Measurements from ENCODE around the gene CHRNB1.

Gene CHRNB1

DNA sequence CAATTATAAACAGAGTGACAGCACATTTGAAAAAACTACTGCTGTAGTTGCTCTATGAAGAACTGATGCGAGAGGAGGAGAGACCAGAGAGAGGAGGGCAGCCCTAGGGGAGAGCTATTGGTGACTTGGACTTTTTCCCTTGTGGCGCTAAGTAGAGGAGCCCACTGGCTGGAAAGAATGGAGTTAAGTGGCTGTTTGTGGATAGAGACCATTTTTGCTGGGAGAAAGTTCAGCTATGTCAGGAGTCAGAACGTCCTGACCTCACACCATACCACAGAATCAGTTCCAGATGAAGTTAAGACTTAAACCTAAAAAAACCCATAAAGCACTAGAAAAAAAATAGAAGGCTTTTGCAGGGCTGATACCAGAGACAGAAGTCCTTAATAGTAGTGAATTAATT is 41.3 kb downstream of the CHRNB1 start:
- no peak for DNase-seq

DNA sequence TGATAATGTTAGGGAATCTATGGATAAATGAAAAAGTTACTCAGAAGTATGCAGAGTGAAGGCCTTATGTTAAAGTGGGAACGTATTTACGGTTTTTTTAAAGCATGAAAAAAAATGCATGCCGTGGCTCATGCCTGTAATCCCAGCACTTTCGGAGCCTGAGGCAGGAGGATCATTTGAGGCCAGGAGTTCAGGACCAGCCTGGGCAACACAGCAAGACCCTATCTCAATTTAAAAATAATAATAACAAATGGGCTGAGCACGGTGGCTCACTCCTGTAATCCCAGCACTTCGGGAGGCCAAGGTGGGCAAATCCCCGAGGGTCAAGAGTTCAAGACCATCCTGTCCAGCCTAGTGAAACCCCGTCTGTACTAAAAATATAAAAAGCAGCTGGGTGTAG is 45.3 kb downstream of the CHRNB1 start:
- DNase-seq, result no peak

DNA sequence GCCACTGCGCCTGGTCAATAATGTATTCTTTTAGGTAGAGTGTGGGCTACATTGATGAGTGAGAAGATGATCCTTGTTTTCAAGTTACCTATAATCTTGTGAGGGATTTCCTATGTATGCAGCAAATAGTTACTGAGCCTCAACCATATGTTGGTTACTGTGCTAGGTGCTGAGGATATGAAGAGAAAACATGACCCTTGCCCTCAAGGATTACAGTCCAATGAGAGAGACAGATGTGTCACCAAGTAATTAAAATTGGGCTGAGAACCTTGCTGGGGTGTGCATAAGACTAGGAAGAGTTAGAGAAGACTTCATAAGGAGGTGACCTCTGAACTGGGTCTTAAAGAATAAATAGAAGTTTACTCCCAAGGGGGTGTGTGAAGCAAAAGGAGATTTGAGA is 46.7 kb downstream of the CHRNB1 start:
- no peak for DNase-seq

- no peak for DNase-seq
Observed at GRCh38 chr17:7493941-7494340, 49.1 kb downstream of the CHRNB1 start.

GRCh38 chr17:7495906-7496434 is 51.1 kb downstream of the CHRNB1 start:
- DNase-seq, result no peak

DNA sequence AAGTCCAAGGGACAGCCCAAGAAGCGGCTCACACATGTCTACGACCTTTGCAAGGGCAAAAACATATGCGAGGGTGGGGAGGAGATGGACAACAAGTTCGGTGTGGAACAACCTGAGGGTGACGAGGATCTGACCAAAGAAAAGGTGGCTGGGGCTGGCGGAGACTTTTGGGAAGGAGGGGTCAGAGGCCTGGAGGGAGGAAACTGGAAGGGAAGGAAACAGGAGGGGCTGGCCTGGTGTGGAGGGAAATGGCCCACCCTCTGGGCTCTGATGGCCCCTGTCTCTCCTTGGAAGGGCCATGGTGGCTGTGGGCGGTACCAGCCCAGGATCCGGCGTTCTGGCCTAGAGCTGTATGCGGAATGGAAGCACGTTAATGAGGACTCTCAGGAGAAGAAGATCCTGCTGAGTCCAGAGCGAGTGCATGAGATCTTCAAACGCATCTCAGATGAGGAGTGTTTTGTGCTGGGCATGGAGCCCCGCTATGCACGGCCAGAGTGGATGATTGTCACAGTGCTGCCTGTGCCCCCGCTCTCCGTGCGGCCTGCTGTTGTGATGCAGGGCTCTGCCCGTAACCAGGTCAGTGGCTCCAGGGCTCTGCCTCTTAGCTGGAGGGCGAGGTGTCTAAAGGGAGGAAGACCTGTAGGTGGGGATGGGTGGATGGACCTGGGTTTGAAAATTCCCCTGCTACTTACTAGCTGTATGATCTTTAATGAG is 51.8 kb downstream of the CHRNB1 start:
- no peak for DNase-seq

GRCh38 chr17:7497228-7497627 is 52.4 kb downstream of the CHRNB1 start:
- no peak for DNase-seq

GRCh38 chr17:7497636-7498035 is 52.8 kb downstream of the CHRNB1 start:
- no peak for DNase-seq

- no peak for DNase-seq
Observed at GRCh38 chr17:7499161-7499560, 54.3 kb downstream of the CHRNB1 start.

- DNase-seq, result no peak
Observed at GRCh38 chr17:7501729-7502128, 56.9 kb downstream of the CHRNB1 start.

DNA sequence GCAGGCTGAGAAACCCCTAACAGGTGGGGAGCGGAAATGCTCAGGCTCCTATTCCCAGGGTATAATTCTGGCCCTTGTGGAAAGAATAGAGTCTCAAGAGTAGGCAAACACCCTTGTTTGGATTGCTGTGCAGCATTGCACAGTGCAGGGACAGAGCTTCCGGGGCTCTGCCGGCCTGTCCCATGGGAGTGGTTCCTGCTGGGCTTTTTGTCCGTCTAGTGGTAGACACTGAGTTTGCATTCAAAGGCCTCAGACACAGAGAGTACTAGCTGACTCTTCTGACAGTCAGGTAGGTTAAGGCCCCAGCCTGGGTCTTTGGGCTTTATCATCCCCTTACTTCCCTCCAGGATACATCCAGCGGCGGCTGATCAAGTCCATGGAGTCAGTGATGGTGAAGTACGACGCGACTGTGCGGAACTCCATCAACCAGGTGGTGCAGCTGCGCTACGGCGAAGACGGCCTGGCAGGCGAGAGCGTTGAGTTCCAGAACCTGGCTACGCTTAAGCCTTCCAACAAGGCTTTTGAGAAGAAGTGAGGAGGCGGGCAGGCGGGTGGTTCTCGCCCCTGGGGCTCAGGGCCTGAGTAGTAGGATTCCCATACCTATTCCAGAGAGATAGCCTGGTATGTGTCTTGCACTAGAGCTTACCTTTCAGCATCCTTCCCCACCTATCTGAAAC is 57.4 kb downstream of the CHRNB1 start:
- no peak for DNase-seq

- DNase-seq, result no peak
Observed at GRCh38 chr17:7502987-7503386, 58.1 kb downstream of the CHRNB1 start.

DNA sequence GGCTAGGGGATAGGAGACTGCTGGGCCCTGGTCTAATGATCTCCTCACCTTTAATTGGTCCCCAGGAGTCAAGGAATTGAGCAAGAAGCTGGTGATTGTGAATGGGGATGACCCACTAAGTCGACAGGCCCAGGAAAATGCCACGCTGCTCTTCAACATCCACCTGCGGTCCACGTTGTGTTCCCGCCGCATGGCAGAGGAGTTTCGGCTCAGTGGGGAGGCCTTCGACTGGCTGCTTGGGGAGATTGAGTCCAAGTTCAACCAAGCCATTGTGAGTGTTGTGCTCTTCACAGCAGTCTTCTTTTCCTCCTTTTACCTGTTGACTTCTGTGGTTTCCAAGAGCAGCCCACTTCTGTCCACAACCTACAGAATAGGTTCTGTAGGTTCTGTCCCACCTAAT is 58.7 kb downstream of the CHRNB1 start:
- no peak for DNase-seq

Data from activated CD4-positive, alpha-beta T cell treated with anti-CD3 and anti-CD28 coated beads, Interleukin-2, amount 50 U/mL, for 48 hours (primary cell).